Sigmoid colon (tissue), 4 donors: ENCODE results near the gene TEAD4.

ENCODE experiments used
- CTCF ChIP-seq, 4 experiments: fragments of 450-650 bp in 3 of 4; fragments of 200-600 bp in 1 of 4; IDR thresholded peaks; one replicate each; pipeline ENCODE4 v1.5.1; 2016 to 2019; ENCODE audit warnings: antibody characterized with exemption in 4 of 4, mild to moderate bottlenecking in 3 of 4, moderate library complexity in 2 of 4
- EP300 ChIP-seq, 4 donors: sonication (generic); formaldehyde crosslinking; IDR thresholded peaks; one replicate each; pipeline ENCODE4 v1.6.1; 2017; ENCODE audit warnings: antibody characterized with exemption in 4 of 4
- POLR2AphosphoS5 ChIP-seq, 4 donors: sonication (generic); formaldehyde crosslinking; IDR thresholded peaks; one replicate each; pipeline ENCODE4 v1.6.1; 2017; ENCODE audit warnings: antibody characterized with exemption in 4 of 4

- no peak for TF ChIP-seq POLR2AphosphoS5 (IDR thresholded peaks at IDR 0.05)
- TF ChIP-seq CTCF (IDR thresholded peaks at IDR 0.05), result no peak
- TF ChIP-seq EP300 (IDR thresholded peaks at IDR 0.05), result no peak
Observed at GRCh38 chr12:2949411-2949810, 9.8 kb upstream of the TEAD4 start.
